ENCODE measurements around the gene INCENP.
A peak's percentile ranks its signal among the peaks of the same experiment; 100 is the strongest.
"Not testable (repeated sequence)": the region's sequence is repeated elsewhere in the genome, so short reads cannot be mapped to it uniquely, and the experiment has no call there.

The INCENP gene

GRCh38 chr11:62123669-62124185, at the start of gene INCENP:
Gene INCENP (plus strand): TSS chr11:62124011. CDS start chr11:62128162, 4,151 bp downstream.
- peak; percentile 98 for DNase-seq

- no peak for DNase-seq
Observed at GRCh38 chr11:62075438-62075837, 48.4 kb upstream of the INCENP start.

- DNase-seq, result no peak
Observed at GRCh38 chr11:62077132-62077531, 46.7 kb upstream of the INCENP start.

GRCh38 chr11:62081378-62082291, 42.2 kb upstream of the INCENP start:
- peak; percentile 38 for DNase-seq

- no peak for DNase-seq
Observed at GRCh38 chr11:62082292-62082657, 41.5 kb upstream of the INCENP start.

- DNase-seq, result not testable (repeated sequence)
Observed at GRCh38 chr11:62084801-62085200, 39.0 kb upstream of the INCENP start.

GRCh38 chr11:62087694-62088093, 36.1 kb upstream of the INCENP start:
- DNase-seq, result no peak

GRCh38 chr11:62088331-62088933, 35.4 kb upstream of the INCENP start:
- DNase-seq, result no peak

- DNase-seq, result no peak
Observed at GRCh38 chr11:62103141-62103540, 20.7 kb upstream of the INCENP start.

GRCh38 chr11:62103986-62104385, 19.8 kb upstream of the INCENP start:
- DNase-seq, result no peak

GRCh38 chr11:62104816-62105653, 18.8 kb upstream of the INCENP start:
- no peak for DNase-seq

- no peak for DNase-seq
Observed at GRCh38 chr11:62105667-62106191, 18.1 kb upstream of the INCENP start.

GRCh38 chr11:62108017-62108750, 15.6 kb upstream of the INCENP start:
- peak; percentile 19 for DNase-seq

GRCh38 chr11:62108971-62109404, 14.8 kb upstream of the INCENP start:
- no peak for DNase-seq

- DNase-seq, result no peak
Observed at GRCh38 chr11:62115085-62115694, 8.6 kb upstream of the INCENP start.

GRCh38 chr11:62116451-62116850, 7.4 kb upstream of the INCENP start:
- no peak for DNase-seq

GRCh38 chr11:62119569-62119968, 4.2 kb upstream of the INCENP start:
- DNase-seq, result no peak

GRCh38 chr11:62120001-62120400, 3.8 kb upstream of the INCENP start:
- DNase-seq, result no peak

- no peak for DNase-seq
Observed at GRCh38 chr11:62120431-62120830, 3.4 kb upstream of the INCENP start.

- no peak for DNase-seq
Observed at GRCh38 chr11:62122076-62122475, 1.7 kb upstream of the INCENP start.
